Ramos (cell line): Measurements from ENCODE around the gene RER1.

ENCODE experiments used
- in situ Hi-C: fragments of 300-500 bp; cut with MboI; formaldehyde crosslinking; loops from one replicate; pipeline ENCODE4 v1.14.3; 2022; ENCODE audit warnings: low sequenced_read_pairs; ENCODE audit not compliant: unreplicated experiment

The RER1 gene

GRCh38 chr1:2384941-2385481 is 6.6 kb upstream of the RER1 start:
- in situ Hi-C loops: loop anchor here (25.0 kb wide), 1 partner anchor 773 kb away; the partner anchor contains the start of genes FNDC10 and MIB2

GRCh38 chr1:2385606-2386280 is 5.9 kb upstream of the RER1 start:
- in situ Hi-C loops: loop anchor here (25.0 kb wide), 1 partner anchor 773 kb away; the partner anchor contains the start of genes FNDC10 and MIB2

GRCh38 chr1:2386636-2387611 is 4.7 kb upstream of the RER1 start:
- in situ Hi-C loops: loop anchor here (25.0 kb wide), 1 partner anchor 775 kb away; the partner anchor contains the start of genes FNDC10 and MIB2

- in situ Hi-C loops: loop anchor here (25.0 kb wide), 1 partner anchor 776 kb away; the partner anchor contains the start of genes FNDC10 and MIB2
These were observed 3.4 kb upstream of the RER1 start for GRCh38 chr1:2388004-2388913.

GRCh38 chr1:2389644-2390043 is 2.0 kb upstream of the RER1 start:
- in situ Hi-C loops: loop anchor here (25.0 kb wide), 1 partner anchor 777 kb away; the partner anchor contains the start of genes FNDC10 and MIB2

GRCh38 chr1:2391931-2392509 is 379 bp downstream of the RER1 start:
- in situ Hi-C loops: loop anchor here (25.0 kb wide), 1 partner anchor 780 kb away; the partner anchor contains the start of genes FNDC10 and MIB2

GRCh38 chr1:2392686-2393085 is 1.0 kb downstream of the RER1 start:
- in situ Hi-C loops: loop anchor here (25.0 kb wide), 1 partner anchor 780 kb away; the partner anchor contains the start of genes FNDC10 and MIB2

GRCh38 chr1:2393471-2393877 is 1.8 kb downstream of the RER1 start:
- in situ Hi-C loops: loop anchor here (25.0 kb wide), 1 partner anchor 781 kb away; the partner anchor contains the start of genes FNDC10 and MIB2

GRCh38 chr1:2394220-2394619 is 2.6 kb downstream of the RER1 start:
- in situ Hi-C loops: loop anchor here (25.0 kb wide), 1 partner anchor 782 kb away; the partner anchor contains the start of genes FNDC10 and MIB2

GRCh38 chr1:2394761-2395160 is 3.1 kb downstream of the RER1 start:
- in situ Hi-C loops: loop anchor here (25.0 kb wide), 1 partner anchor 782 kb away; the partner anchor contains the start of genes FNDC10 and MIB2

- in situ Hi-C loops: loop anchor here (25.0 kb wide), 1 partner anchor 783 kb away; the partner anchor contains the start of genes FNDC10 and MIB2
These were observed 3.6 kb downstream of the RER1 start for GRCh38 chr1:2395245-2395644.

GRCh38 chr1:2396059-2396458 is 4.4 kb downstream of the RER1 start:
- in situ Hi-C loops: loop anchor here (25.0 kb wide), 1 partner anchor 784 kb away; the partner anchor contains the start of genes FNDC10 and MIB2

GRCh38 chr1:2396476-2396875 is 4.8 kb downstream of the RER1 start:
- in situ Hi-C loops: loop anchor here (25.0 kb wide), 1 partner anchor 784 kb away; the partner anchor contains the start of genes FNDC10 and MIB2

GRCh38 chr1:2397007-2397679 is 5.5 kb downstream of the RER1 start:
- in situ Hi-C loops: loop anchor here (25.0 kb wide), 1 partner anchor 785 kb away; the partner anchor contains the start of genes FNDC10 and MIB2

GRCh38 chr1:2398871-2399270 is 7.2 kb downstream of the RER1 start:
- in situ Hi-C loops: loop anchor here (25.0 kb wide), 1 partner anchor 787 kb away; the partner anchor contains the start of genes FNDC10 and MIB2

- in situ Hi-C loops: loop anchor here (25.0 kb wide), 2 partner anchors 387 to 788 kb away; partner anchors contain the start of genes FNDC10 and MIB2
These were observed 8.4 kb downstream of the RER1 start for GRCh38 chr1:2399890-2400575.

GRCh38 chr1:2400576-2400909 is 8.9 kb downstream of the RER1 start:
- in situ Hi-C loops: loop anchor here (25.0 kb wide), 1 partner anchor 387 kb away; no protein-coding TSS in a partner anchor
